CD4-positive, alpha-beta T cell treated with Interleukin-15 for 4 hours (primary cell): ENCODE results near the gene CFAP91.
A peak's percentile ranks its signal among the peaks of the same experiment; 100 is the strongest.

Source experiments
- DNase-seq: peaks from one replicate; pipeline ENCODE4 v3.0.0-alpha.2; 2020; ENCODE audit warnings: low spot score

The CFAP91 gene

GRCh38 chr3:119702530-119703527 is at the start of gene CFAP91:
Gene CFAP91, plus strand, starts transcription at chr3:119703022. Its CDS starts 77 bp downstream, at chr3:119703099.
- peak; percentile 86 for DNase-seq

- DNase-seq, result no peak
Measured at GRCh38 chr3:119653876-119654275, 48.9 kb upstream of the CFAP91 start.

DNA sequence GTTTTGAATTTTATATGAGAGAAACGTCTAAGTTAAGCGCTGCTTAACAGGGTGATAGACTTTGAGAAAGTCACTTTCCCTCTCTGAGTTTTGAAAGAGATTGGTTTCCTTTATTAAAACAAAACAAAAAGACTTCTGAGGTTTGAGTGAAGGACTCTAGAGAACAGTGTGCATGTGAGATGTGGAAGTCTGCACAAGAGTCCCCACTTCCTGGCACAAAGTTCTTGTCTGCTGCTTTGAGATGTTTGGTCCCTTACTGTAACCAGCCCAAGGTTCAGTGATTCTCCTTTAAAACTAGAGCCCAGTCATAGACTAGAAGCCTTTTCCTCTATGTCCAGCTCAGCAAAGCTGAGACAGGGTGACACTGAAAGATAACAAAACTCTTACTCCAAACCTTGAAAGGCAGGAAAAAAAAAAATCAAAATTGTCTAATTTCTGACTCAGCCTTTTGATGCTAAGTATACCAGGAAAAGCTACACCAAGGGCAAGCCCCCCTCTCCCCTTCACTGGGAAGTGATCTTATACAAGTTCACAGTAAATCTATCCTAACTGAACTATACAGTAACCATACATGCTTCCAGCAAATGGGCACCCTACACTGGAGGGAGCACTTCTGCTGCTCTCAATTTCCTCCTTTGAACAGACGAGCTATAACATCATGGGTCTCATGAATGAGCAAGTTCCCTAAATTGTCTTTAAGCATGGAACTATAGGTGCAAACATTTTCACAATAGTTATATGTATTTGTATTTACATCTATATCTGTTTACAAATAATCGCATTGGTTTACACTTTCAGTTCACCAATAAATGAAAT is 44.7 kb upstream of the CFAP91 start:
- no peak for DNase-seq

GRCh38 chr3:119658994-119659393 is 43.8 kb upstream of the CFAP91 start:
- no peak for DNase-seq

- no peak for DNase-seq
Measured at GRCh38 chr3:119659606-119660291, 43.1 kb upstream of the CFAP91 start.

- no peak for DNase-seq
Measured at GRCh38 chr3:119660474-119661440, 42.1 kb upstream of the CFAP91 start, which contains the start of gene POPDC2. Gene POPDC2, minus strand, starts transcription at chr3:119660589. Its CDS starts 166 bp downstream, at chr3:119660423.

GRCh38 chr3:119662604-119663373 is 40.0 kb upstream of the CFAP91 start:
- no peak for DNase-seq

DNA sequence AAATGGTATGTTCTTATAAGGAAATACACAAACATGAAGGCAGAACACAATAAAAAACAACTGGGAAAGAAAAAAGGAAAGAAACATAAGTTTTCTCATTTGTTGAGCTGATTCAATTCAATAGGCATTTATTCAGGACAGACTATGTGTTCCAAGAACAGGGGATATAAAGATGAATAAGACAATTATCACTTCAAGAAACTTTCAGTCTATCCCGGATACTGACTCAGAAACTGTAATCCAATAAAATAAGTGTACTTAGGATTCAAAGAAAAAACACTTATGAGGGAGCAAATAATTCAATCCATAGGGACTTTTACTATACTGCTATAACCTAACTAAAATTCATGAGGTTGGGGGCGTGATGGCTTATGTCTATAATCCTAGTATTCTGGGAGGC is 38.9 kb upstream of the CFAP91 start:
- no peak for DNase-seq

GRCh38 chr3:119664370-119664769 is 38.5 kb upstream of the CFAP91 start:
- no peak for DNase-seq

DNA sequence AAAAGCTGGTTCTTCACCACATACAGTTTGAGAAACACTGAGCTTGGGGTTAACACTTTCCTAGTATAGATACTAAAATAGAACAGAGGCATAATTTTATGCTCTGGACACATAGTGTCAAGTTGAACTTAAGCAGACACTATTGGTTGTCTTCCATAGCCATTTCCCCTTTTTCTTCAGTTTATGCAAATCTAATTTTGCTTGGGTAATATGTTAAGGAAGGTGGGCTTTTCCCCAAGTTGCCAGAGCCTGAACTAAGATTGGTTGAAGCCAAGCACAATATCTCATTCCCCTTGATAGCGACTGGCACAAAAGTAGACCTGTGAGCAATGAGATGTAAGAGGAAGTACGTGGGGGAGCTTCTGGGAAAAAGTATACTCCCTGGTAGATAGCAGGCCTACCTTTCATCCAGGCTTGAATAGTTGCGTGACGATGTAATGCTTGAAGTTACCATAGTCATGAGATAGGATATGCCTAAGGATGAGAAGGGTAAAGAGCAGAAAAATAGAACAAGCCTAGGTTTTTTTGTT is 37.9 kb upstream of the CFAP91 start:
- no peak for DNase-seq

DNA sequence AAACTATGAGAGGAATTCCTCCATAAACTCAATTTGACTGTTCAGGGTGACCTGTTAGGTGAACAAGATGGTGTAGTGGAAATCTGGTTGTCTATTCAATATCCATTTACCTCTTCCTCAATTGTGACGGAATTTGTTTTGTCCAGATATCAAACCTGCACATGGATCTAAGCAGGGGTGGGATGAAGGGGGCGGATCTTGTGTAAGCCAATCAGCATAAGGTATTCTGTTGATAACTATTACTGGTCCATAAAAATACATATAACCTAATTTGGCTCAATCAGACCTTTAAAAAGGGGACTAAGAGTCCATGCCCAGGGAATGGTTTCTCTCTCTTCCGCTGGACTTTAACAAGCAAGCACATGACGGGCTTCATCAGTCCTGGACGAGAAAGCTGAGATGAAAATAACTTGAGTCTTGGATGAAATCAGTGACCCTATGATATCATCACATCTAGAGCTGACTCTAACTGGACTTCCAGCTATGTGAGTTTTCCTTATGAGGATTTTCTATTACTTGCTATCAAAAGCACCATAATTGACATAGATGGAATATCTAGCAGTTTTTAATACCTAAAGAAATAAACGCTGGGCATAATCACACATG is 36.8 kb upstream of the CFAP91 start:
- no peak for DNase-seq

GRCh38 chr3:119669906-119670570 is 32.8 kb upstream of the CFAP91 start:
- no peak for DNase-seq

- no peak for DNase-seq
Measured at GRCh38 chr3:119672776-119673175, 30.0 kb upstream of the CFAP91 start.

GRCh38 chr3:119673875-119674274 is 28.9 kb upstream of the CFAP91 start:
- DNase-seq, result no peak

DNA sequence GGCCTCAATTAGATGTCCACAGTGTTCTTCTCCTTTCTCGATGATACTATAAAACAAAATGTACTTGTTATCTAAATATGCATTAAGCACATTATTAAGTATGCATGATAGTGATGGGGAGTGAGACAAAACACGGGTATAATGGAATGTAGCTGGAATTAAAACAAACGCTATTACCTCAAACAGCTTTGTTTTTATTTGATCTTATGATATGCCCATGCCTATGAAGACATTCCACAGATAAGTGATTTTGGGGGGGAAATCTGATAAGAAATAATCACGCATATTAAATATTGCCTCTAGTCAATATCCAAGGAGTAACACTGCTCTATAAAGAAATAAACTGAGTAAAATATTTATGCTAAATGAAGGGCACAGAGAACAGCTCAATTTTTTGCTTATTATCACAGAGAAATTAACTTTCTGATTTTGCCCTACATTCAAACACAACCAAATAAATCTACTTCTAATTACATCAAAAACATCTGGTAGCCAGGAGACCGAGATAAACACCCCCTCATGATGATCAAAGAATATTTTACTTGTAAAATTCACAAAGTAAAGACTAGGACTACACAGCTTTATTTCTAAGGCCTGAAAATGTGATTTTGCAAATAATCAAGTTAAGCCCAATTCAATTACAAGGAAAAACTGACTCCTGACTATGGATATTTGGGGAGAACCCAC is 27.5 kb upstream of the CFAP91 start:
- no peak for DNase-seq

DNA sequence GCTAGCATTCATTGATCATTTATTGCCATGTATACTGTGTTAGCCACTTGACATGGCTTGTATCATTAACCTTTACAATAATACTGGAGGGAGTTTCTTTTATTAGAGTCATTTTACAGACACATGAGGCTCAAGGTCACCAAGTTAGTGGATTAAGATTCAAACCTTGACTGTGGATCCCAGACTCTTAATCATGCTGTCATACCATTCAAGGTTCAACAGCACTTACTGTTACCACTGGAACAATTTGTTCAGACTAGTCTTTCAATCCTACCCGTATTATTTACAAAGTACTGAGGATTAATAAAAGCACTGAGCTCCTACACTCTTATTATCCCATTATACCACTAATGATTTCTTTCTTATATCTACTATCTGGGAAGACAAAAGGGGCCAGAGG is 26.8 kb upstream of the CFAP91 start:
- DNase-seq, result no peak

DNA sequence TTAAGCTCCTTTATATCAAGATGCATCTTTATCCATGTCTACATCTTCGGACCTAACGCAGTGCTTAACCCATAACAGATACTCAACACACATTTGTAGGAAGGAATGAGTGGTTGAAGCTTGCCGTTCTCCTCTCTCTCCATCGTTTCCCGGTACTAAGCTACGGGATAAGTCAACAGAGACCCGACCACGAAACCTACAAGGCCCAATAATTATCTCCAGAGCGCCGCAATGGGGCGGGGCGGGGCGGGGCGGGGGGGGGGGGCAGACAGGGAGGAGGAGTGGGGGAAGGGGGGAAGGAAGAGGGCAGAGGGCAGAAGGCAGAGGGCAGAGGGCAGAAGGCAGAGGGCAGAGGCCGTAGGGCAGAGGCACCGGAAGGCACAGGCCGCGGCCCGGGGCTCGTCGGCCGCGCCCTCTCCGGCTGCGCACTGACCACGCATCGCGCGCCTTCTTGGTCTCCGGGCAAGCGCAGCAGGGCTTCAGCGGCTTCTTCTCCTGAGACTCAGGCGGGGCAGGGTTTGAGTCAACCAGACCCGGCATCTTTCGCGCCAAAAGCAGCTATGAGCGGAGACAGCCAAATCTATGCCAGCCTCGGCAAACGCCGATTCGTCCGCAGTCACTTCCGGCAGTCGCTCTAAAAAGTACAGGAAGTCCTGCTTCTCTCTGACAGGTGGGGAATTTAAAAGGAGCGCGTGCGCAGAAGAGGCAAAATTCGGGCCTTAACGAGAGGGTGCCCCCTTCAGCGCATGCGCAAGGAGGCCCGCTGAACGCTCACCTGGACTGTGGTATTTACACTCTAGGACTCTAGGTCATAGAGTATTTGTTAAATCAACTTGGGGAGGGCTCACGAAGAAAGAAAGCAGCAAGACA is 25.8 kb upstream of the CFAP91 start, which contains the start of gene COX17:
Gene COX17, minus strand, starts transcription at position 636 of the 870 bp plus-strand sequence. Its CDS starts 96 bp downstream, at position 540.
- peak; percentile 98 for DNase-seq
